G401 (cell line): ENCODE data around the gene KLHL5. TPM values are rescaled to one million over a fixed set of nuclear protein-coding genes. Genes with fewer than 3 reads are reported as not detected.

Source experiments
- DNase-seq: peaks from one replicate; pipeline ENCODE4 v3.0.0-alpha.2; 2015; ENCODE audit warnings: low spot score
- in situ Hi-C: cut with HindIII; loops from 2 replicates; pipeline ENCODE4 v1.10.0; 2016; ENCODE audit warnings: low sequenced_read_pairs, mixed read lengths
- total RNA-seq: library from RNA; depleted of rRNA; stranded (reverse); fragments of >200 nt; shearing (Covaris generic); gene quantifications from 2 replicates; pipeline ENCODE4 v1.2.3, GENCODE V29; 2014; rRNA removed

KLHL5 gene
- total RNA-seq, 1 experiment from 2014 or later = 91.7 TPM

DNA sequence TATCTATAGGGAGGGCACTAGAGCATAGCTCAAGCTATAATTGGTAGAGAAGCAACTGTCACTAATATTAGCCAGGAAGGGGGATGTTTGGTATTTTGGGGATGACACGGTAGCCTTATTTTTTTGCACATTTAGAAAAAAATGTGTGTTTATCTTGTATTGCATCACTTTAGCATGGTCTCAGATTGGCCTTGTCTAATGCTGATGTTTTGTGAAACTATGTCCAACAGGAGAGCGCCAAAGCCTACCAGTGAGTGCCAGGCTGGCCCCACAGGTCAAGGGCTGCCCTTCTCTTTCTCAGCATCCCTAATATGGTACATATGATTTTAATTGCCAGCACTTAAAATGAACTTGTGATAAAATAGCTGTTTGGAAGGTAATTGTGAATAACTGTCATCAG lies 95.5 kb downstream of the KLHL5 start:
- DNase-seq = no peak
- in situ Hi-C loops = no loop called here

- in situ Hi-C loops = no loop called here
- DNase-seq = no peak
Observed at GRCh38 chr4:39166177-39166576, 104.1 kb downstream of the KLHL5 start.

DNA sequence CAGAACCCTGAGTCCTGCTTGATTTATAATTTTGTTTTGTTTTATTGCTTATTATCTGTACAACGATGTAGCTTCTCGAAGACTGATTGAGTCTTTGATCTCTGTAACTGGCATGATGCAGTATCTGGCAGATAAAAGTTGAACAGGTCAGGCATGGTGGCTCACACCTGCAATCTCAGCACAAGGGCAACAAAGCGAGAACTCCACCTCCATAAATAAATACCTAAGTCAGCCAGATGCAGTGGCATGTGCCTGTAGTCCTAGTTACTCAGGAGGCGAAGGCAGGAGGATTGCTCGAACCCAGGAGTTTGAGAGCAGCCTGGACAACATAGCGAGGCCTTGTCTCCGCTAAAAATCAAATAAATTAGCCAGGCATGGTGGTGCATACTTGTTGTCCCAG lies 104.6 kb downstream of the KLHL5 start:
- DNase-seq = no peak
- in situ Hi-C loops = no loop called here

- in situ Hi-C loops = no loop called here
- DNase-seq = no peak
Observed at GRCh38 chr4:39169426-39169825, 107.4 kb downstream of the KLHL5 start.

DNA sequence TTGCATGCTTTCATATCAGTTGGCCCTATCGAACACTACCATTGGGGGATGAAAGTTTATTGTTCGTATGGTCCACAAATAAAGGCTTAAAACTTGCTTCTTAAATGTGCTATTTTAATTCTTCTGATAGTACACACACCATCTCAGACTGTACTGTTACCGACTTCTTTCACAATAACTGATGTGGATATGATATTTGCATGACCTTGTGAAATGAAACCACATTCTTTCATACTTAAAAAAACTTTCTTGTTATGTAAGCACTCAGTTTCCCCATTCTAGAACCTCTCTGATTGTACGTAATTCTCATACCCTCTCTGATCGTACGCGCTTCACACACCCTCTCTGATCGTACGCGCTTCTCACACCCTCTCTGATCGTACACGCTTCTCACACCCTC lies 108.3 kb downstream of the KLHL5 start:
- in situ Hi-C loops = no loop called here
- DNase-seq = no peak

Other genes with a start within 250 kb of the KLHL5 start
- gene TLR6, start 205.4 kb upstream of the KLHL5 start, total RNA-seq = 0.03 TPM in 1 of 2 replicates, not detected in the other
- gene FAM114A1, start 194.4 kb upstream of the KLHL5 start, total RNA-seq = 8.7 and 9.2 TPM in 2 replicates
- gene TMEM156, start 29.8 kb upstream of the KLHL5 start, total RNA-seq = 0.07 TPM in 1 of 2 replicates, not detected in the other
- gene WDR19, start 120.3 kb downstream of the KLHL5 start, total RNA-seq = 13.6 and 34.7 TPM in 2 replicates